Activated T-helper 17 cell treated with anti-CD3 and anti-CD28 coated beads, Interleukin-2, amount 50 U/mL, for 72 hours (primary cell): ENCODE results near the gene GKAP1. TPM values are rescaled to one million over a fixed set of nuclear protein-coding genes. Genes with fewer than 3 reads are reported as not detected.
A peak's percentile ranks its signal among the peaks of the same experiment; 100 is the strongest.
"Not testable (repeated sequence)": the region's sequence is repeated elsewhere in the genome, so short reads cannot be mapped to it uniquely, and the experiment has no call there.

Experiments used
- ATAC-seq: fragments of 150-1000 bp; cut with Tn5 transposase; replicated peaks from 2 replicates; pipeline ENCODE4 v1.10.0; 2021; ENCODE audit warnings: mild to moderate bottlenecking, moderate library complexity
- H3K27ac Mint-ChIP-seq: one replicate; pipeline ENCODE4 v1.8.0; 2022; ENCODE audit warnings: mixed read lengths
- H3K27me3 Mint-ChIP-seq: one replicate; pipeline ENCODE4 v1.8.0; 2022; ENCODE audit warnings: mixed read lengths
- H3K36me3 Mint-ChIP-seq: one replicate; pipeline ENCODE4 v1.8.0; 2022; ENCODE audit warnings: low read depth, mild to moderate bottlenecking, mixed read lengths
- H3K4me1 Mint-ChIP-seq: one replicate; pipeline ENCODE4 v1.8.0; 2022; ENCODE audit warnings: mixed read lengths
- H3K4me3 Mint-ChIP-seq: one replicate; pipeline ENCODE4 v1.8.0; 2022; ENCODE audit warnings: mild to moderate bottlenecking, mixed read lengths
- H3K9me3 Mint-ChIP-seq: one replicate; pipeline ENCODE4 v1.8.0; 2022; ENCODE audit warnings: mixed read lengths
- total RNA-seq, 2 donors: library from RNA; stranded (reverse); gene quantifications; one replicate each; pipeline ENCODE4 v1.2.3, GENCODE V29; 2022

The GKAP1 gene
- total RNA-seq, 2 donors from 2014 or later = 3.3 to 5.6 TPM

DNA sequence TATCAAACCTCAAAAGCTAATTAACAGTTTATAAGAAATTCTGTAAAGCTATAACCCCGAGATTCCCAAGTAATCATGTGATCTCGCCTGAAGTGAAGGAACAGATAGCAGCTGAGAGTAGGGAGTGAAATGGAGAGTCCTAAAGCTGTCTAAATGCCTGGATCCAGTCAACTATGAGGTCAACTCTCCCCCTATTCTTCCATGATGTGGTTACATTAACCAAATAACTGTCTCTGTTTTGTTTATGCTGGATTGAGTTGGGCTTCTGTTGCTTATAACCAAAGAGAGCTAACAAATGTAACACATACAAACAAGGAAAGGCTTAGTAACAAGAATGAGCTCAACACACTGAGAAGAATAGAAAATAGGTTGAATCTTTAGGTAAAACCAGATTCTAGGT lies 41.6 kb downstream of the GKAP1 start:
- no peak for ATAC-seq
- no peaks in the 10 kb centered on the region for H3K27me3 Mint-ChIP-seq
- no peaks in the 10 kb centered on the region for H3K36me3 Mint-ChIP-seq
- no peaks in the 10 kb centered on the region for H3K4me1 Mint-ChIP-seq
- no peaks in the 10 kb centered on the region for H3K9me3 Mint-ChIP-seq
- H3K4me3 Mint-ChIP-seq = no peak overlapping the region
- no peak overlapping the region for H3K27ac Mint-ChIP-seq

GRCh38 chr9:83772860-83773259 lies 44.7 kb downstream of the GKAP1 start:
- H3K4me1 Mint-ChIP-seq = no peaks in the 10 kb centered on the region
- H3K27me3 Mint-ChIP-seq = no peaks in the 10 kb centered on the region
- no peak overlapping the region for H3K27ac Mint-ChIP-seq
- H3K9me3 Mint-ChIP-seq = no peaks in the 10 kb centered on the region
- H3K4me3 Mint-ChIP-seq = no peak overlapping the region
- H3K36me3 Mint-ChIP-seq = no peaks in the 10 kb centered on the region
- ATAC-seq = peak; percentile 21

DNA sequence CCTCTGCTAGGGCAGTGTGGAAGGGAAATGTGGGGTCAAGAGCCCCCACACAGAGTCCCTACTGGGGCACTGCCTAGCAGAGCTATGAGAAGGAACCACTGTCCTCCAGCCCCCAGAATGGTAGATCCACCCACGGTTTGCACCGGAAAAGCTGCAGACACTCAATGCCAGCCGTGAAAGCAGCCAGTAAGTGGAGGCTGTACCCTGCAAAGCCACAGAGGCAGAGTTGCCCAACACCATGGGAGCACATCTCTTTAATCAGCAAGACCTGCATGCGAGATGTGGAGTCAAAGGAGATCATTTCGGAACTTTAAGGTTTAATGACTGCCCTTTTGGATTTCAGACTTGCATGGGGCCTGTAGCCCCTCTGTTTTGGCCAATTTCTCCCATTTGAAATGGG lies 52.2 kb downstream of the GKAP1 start:
- Mint-ChIP-seq H3K27me3 (no peaks in the 10 kb centered on the region), H3K4me3 (no peak overlapping the region), H3K27ac (no peak overlapping the region), H3K4me1 (no peaks in the 10 kb centered on the region), H3K36me3 (peaks cover 12% of the 10 kb centered on the region), H3K9me3 (peaks cover 4% of the 10 kb centered on the region)
- ATAC-seq = no peak

- H3K27me3 Mint-ChIP-seq = no peaks in the 10 kb centered on the region
- H3K4me3 Mint-ChIP-seq = no peak overlapping the region
- H3K27ac Mint-ChIP-seq = no peak overlapping the region
- H3K4me1 Mint-ChIP-seq = no peaks in the 10 kb centered on the region
- no peak for ATAC-seq
- H3K9me3 Mint-ChIP-seq = no peaks in the 10 kb centered on the region
- H3K36me3 Mint-ChIP-seq = peaks cover 15% of the 10 kb centered on the region
These were observed 63.1 kb downstream of the GKAP1 start for GRCh38 chr9:83754383-83754977.

GRCh38 chr9:83749706-83750105 lies 67.9 kb downstream of the GKAP1 start:
- H3K27ac Mint-ChIP-seq = no peak overlapping the region
- H3K36me3 Mint-ChIP-seq = peaks cover 15% of the 10 kb centered on the region
- H3K27me3 Mint-ChIP-seq = no peaks in the 10 kb centered on the region
- no peak overlapping the region for H3K4me3 Mint-ChIP-seq
- no peaks in the 10 kb centered on the region for H3K4me1 Mint-ChIP-seq
- no peaks in the 10 kb centered on the region for H3K9me3 Mint-ChIP-seq
- ATAC-seq = no peak

- no peaks in the 10 kb centered on the region for H3K4me1 Mint-ChIP-seq
- H3K27me3 Mint-ChIP-seq = no peaks in the 10 kb centered on the region
- H3K9me3 Mint-ChIP-seq = no peaks in the 10 kb centered on the region
- no peak overlapping the region for H3K4me3 Mint-ChIP-seq
- no peak overlapping the region for H3K27ac Mint-ChIP-seq
- no peak for ATAC-seq
- H3K36me3 Mint-ChIP-seq = peaks cover 7% of the 10 kb centered on the region
These were observed 73.4 kb downstream of the GKAP1 start for GRCh38 chr9:83744206-83744605.

- no peak overlapping the region for H3K4me3 Mint-ChIP-seq
- H3K9me3 Mint-ChIP-seq = no peaks in the 10 kb centered on the region
- no peak overlapping the region for H3K27ac Mint-ChIP-seq
- no peaks in the 10 kb centered on the region for H3K4me1 Mint-ChIP-seq
- ATAC-seq = no peak
- no peaks in the 10 kb centered on the region for H3K27me3 Mint-ChIP-seq
- no peaks in the 10 kb centered on the region for H3K36me3 Mint-ChIP-seq
These were observed 83.8 kb downstream of the GKAP1 start for GRCh38 chr9:83733739-83734138.

- H3K9me3 Mint-ChIP-seq, ATAC-seq, H3K27ac Mint-ChIP-seq, H3K4me3 Mint-ChIP-seq, H3K4me1 Mint-ChIP-seq, H3K27me3 Mint-ChIP-seq, H3K36me3 Mint-ChIP-seq: not testable (repeated sequence)
These were observed 88.8 kb downstream of the GKAP1 start for GRCh38 chr9:83728591-83729368.

GRCh38 chr9:83724436-83724835 lies 93.1 kb downstream of the GKAP1 start:
- Mint-ChIP-seq H3K27ac (no peak overlapping the region), H3K4me3 (no peak overlapping the region), H3K9me3 (peaks cover 5% of the 10 kb centered on the region), H3K36me3 (no peaks in the 10 kb centered on the region), H3K4me1 (no peaks in the 10 kb centered on the region), H3K27me3 (no peaks in the 10 kb centered on the region)
- ATAC-seq = no peak

- Mint-ChIP-seq H3K4me3 (no peak overlapping the region), H3K4me1 (no peaks in the 10 kb centered on the region), H3K9me3 (peaks cover 5% of the 10 kb centered on the region), H3K27me3 (no peaks in the 10 kb centered on the region), H3K36me3 (no peaks in the 10 kb centered on the region), H3K27ac (no peak overlapping the region)
- ATAC-seq = no peak
These were observed 94.7 kb downstream of the GKAP1 start for GRCh38 chr9:83722726-83723495.

- no peaks in the 10 kb centered on the region for H3K27me3 Mint-ChIP-seq
- H3K9me3 Mint-ChIP-seq = peaks cover 5% of the 10 kb centered on the region
- H3K4me1 Mint-ChIP-seq = no peaks in the 10 kb centered on the region
- no peak for ATAC-seq
- no peaks in the 10 kb centered on the region for H3K36me3 Mint-ChIP-seq
- no peak overlapping the region for H3K27ac Mint-ChIP-seq
- H3K4me3 Mint-ChIP-seq = no peak overlapping the region
These were observed 96.1 kb downstream of the GKAP1 start for GRCh38 chr9:83721509-83721908.

DNA sequence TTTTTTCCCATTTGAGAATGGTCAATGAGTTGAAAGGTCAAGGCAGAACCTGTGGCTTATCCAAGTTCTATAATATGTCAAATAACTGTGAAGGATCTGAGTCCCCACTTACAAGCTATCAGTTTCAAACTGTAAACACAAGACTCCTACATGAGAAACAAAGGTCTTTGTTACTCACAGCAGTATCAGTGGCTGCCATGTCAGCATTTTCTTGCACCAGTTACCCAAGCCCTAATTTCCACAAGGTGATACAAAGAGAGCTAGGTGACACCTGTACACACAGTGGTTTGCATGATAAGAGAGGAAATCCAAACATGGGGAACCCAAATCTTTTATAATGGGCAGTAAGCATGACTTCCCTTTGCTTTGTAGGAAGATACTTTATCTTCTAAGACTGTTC lies 101.8 kb downstream of the GKAP1 start:
- H3K36me3 Mint-ChIP-seq = no peaks in the 10 kb centered on the region
- no peak for ATAC-seq
- H3K4me3 Mint-ChIP-seq = no peak overlapping the region
- H3K4me1 Mint-ChIP-seq = no peaks in the 10 kb centered on the region
- H3K27me3 Mint-ChIP-seq = no peaks in the 10 kb centered on the region
- no peak overlapping the region for H3K27ac Mint-ChIP-seq
- H3K9me3 Mint-ChIP-seq = no peaks in the 10 kb centered on the region

DNA sequence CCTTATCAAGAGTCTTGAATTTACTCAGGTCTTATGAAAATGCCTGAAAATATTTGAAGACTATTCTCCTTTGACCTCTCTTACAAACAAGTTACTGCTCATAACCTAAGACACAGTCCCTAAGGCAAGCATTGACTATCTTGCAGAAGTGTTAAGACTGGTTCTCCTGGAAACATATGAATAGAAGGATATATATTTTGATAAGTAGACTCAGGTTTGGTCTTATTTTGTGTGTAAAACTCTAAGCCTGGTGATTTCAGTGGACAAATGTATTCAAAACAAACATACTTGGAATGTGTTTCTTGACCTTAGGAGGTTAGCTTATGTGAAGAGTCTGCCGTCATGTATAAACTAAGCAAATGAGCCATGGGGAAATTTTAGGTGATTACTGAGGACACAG lies 102.3 kb downstream of the GKAP1 start:
- Mint-ChIP-seq H3K36me3 (no peaks in the 10 kb centered on the region), H3K9me3 (no peaks in the 10 kb centered on the region), H3K4me3 (no peak overlapping the region), H3K4me1 (no peaks in the 10 kb centered on the region), H3K27me3 (no peaks in the 10 kb centered on the region), H3K27ac (no peak overlapping the region)
- no peak for ATAC-seq

GRCh38 chr9:83714329-83714728 lies 103.2 kb downstream of the GKAP1 start:
- H3K9me3 Mint-ChIP-seq = no peaks in the 10 kb centered on the region
- no peak overlapping the region for H3K27ac Mint-ChIP-seq
- H3K4me1 Mint-ChIP-seq = peaks cover 3% of the 10 kb centered on the region
- H3K36me3 Mint-ChIP-seq = no peaks in the 10 kb centered on the region
- H3K4me3 Mint-ChIP-seq = no peak overlapping the region
- no peak for ATAC-seq
- H3K27me3 Mint-ChIP-seq = no peaks in the 10 kb centered on the region
